ENCODE data around the gene KIF16B. TPM values are rescaled to one million over a fixed set of nuclear protein-coding genes. Genes with fewer than 3 reads are reported as not detected.
A peak's percentile ranks its signal among the peaks of the same experiment; 100 is the strongest.

The KIF16B gene
- total RNA-seq, 4 donors from 2014 or later: 22.2 to 59.2 (median 31.4) TPM

DNA sequence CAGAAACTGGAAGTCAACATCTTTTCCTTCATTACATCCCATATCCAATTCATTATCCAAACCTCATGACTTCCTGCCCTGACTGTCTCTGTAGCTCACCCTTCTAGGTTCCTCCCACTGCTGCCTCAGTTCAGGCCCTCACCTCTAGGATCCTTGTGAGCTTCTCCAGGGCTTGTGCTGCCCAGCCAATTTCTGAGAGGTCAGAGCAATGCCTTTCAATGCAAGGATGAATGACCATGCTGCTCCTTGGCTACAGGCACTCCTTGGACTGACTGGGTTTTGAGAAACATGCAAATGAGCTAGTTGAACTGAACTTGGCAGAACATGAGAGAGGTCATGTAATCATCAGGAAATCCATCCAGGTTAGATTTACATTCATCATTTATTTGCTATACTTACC is 173.4 kb downstream of the KIF16B start:
- TF ChIP-seq POLR2A (IDR thresholded peaks at IDR 0.05): no peak
- TF ChIP-seq, protein P1, sequence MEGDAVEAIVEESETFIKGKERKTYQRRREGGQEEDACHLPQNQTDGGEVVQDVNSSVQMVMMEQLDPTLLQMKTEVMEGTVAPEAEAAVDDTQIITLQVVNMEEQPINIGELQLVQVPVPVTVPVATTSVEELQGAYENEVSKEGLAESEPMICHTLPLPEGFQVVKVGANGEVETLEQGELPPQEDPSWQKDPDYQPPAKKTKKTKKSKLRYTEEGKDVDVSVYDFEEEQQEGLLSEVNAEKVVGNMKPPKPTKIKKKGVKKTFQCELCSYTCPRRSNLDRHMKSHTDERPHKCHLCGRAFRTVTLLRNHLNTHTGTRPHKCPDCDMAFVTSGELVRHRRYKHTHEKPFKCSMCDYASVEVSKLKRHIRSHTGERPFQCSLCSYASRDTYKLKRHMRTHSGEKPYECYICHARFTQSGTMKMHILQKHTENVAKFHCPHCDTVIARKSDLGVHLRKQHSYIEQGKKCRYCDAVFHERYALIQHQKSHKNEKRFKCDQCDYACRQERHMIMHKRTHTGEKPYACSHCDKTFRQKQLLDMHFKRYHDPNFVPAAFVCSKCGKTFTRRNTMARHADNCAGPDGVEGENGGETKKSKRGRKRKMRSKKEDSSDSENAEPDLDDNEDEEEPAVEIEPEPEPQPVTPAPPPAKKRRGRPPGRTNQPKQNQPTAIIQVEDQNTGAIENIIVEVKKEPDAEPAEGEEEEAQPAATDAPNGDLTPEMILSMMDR (IDR thresholded peaks at IDR 0.05): no peak
- intact Hi-C loops (cut with DNase I; ENCODE audit: low total_unique reads): loop anchor here (5.0 kb wide), 1 partner anchor 638 kb away; no protein-coding TSS in a partner anchor
- H3K4me3 ChIP-seq (ENCODE audit: low read depth, poor library complexity, severe bottlenecking): no peak overlapping the region
- DNase-seq (ENCODE audit: low spot score in 2 of 2): no peak

DNA sequence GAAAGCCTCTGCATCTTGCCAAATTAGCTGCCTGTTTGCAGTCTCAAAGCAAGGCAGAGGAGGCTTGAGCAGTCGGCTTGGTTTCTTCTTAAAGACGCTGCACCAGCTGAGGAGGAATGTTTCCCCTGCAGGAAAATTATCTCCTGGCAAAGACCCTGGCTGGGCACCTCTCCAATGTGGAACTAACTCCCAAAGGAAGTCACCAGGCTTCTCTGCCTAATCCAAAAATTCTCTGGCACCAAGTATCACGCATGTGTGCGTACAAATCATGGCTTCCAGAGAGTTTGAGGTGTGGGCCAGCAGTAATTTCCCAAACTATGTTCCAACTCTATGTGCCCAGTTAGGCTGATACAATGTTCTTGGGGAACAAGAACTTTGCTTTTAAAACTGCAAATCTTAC is 176.2 kb downstream of the KIF16B start:
- TF ChIP-seq, protein P1 (IDR thresholded peaks at IDR 0.05): no peak
- TF ChIP-seq POLR2A (IDR thresholded peaks at IDR 0.05): no peak
- peak in 1 of 2 donors; percentile 26 for DNase-seq (ENCODE audit: low spot score in 2 of 2)
- 13 to 14% methylated on average over 4 of the region's 4 CpGs for WGBS, 2 donors
- H3K4me3 ChIP-seq (ENCODE audit: low read depth, poor library complexity, severe bottlenecking): no peak overlapping the region
- intact Hi-C loops (cut with DNase I; ENCODE audit: low total_unique reads): loop anchor here (5.0 kb wide), 1 partner anchor 640 kb away; no protein-coding TSS in a partner anchor

DNA sequence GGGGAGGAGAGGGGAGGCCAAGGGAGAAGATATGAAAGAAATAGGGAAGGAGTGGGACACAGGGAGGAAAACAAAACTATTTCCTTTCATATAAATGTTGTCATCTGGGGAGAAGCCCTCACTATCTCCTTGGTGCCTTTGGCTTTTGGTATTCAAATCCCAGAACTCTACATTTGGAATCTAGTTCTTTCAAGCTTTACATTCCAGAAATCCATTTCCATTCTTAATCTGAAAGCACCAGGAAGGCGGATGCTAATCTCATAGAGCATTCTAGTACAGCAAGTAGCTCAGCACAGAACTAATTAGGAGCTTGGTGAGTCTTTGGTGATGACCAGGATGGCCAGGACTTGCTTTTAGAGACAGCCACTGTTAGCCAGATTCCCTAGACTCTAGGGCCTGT is 177.9 kb downstream of the KIF16B start:
- intact Hi-C loops (cut with DNase I; ENCODE audit: low total_unique reads): loop anchor here (5.0 kb wide), 1 partner anchor 642 kb away; no protein-coding TSS in a partner anchor

DNA sequence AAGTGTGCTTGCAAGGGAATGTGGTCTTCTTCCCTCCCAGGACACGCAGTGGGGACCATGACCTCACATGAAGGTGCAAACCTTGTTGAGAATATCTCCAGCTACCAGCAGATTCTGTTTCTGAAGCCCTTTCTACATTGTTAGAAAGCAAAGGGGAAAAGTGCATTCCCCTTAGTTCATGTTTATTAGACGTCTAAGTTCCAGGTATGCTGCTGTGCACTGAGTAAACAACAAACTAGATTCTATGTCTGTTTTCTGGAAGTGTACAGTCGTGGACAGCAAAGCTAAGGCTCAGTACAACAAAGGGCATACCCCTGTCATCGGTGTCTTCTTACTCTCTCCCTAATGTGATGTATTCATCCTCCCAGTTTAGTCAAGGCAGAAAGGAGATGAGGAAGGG is 178.5 kb downstream of the KIF16B start:
- intact Hi-C loops (cut with DNase I; ENCODE audit: low total_unique reads): loop anchor here (5.0 kb wide), 1 partner anchor 643 kb away; no protein-coding TSS in a partner anchor
- TF ChIP-seq, protein P1 (IDR thresholded peaks at IDR 0.05): no peak
- no peak for TF ChIP-seq POLR2A (IDR thresholded peaks at IDR 0.05)
- DNase-seq (ENCODE audit: low spot score in 2 of 2): no peak
- 70 to 95% methylated on average over 4 of the region's 4 CpGs for WGBS, 2 donors
- H3K4me3 ChIP-seq (ENCODE audit: low read depth, poor library complexity, severe bottlenecking): no peak overlapping the region

More for the DNA sequence above, 177.9 kb downstream of the KIF16B start:
- H3K4me3 ChIP-seq (ENCODE audit: low read depth, poor library complexity, severe bottlenecking): no peak overlapping the region
- 96 to 100% methylated on average over 1 of the region's 1 CpG for WGBS, 2 donors
- DNase-seq (ENCODE audit: low spot score in 2 of 2): no peak
- TF ChIP-seq, protein P1 (IDR thresholded peaks at IDR 0.05): no peak
- no peak for TF ChIP-seq POLR2A (IDR thresholded peaks at IDR 0.05)

DNA sequence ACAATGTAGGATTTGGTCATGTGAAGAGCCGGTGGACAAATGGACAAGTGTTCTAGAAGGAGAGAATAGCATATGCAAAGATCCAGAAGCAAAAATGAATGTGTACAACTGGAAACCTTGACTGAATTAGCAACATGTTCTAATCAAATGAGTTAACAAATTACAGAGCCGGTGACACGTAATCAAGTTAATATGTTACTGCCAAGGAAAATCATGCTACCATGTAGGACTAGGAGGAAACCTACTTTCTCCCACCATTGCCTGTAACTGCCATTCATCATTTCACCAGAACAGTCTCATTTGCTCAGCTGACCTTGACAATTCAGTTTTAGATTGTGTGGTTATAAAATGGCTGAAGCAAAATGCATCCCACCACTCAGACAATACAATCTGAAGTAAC is 179.4 kb downstream of the KIF16B start:
- WGBS, 2 donors: 63 to 95% methylated on average over 3 of the region's 3 CpGs
- DNase-seq (ENCODE audit: low spot score in 2 of 2): no peak
- no peak for TF ChIP-seq POLR2A (IDR thresholded peaks at IDR 0.05)
- TF ChIP-seq, protein P1 (IDR thresholded peaks at IDR 0.05): no peak
- intact Hi-C loops (cut with DNase I; ENCODE audit: low total_unique reads): no loop called here
- H3K4me3 ChIP-seq (ENCODE audit: low read depth, poor library complexity, severe bottlenecking): no peak overlapping the region

DNA sequence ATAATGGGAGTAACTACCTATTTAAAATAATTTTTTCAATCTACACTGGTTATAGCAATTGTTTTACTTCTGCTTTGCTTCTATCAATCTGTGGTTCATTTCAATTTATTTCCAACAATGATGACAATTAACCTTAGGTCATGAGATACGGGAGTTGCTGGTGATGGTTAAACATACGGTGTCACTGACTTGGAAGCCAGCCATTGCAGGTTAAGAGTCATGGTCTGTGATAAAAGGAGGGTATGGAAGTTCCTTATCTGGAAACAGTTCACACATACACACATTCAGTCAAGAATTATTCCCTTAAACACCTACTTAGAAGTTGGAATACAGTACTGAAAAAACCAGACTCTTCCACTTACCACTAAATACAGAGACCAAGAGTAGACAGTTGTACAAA is 180.0 kb downstream of the KIF16B start:
- TF ChIP-seq, protein P1 (IDR thresholded peaks at IDR 0.05): no peak
- TF ChIP-seq POLR2A (IDR thresholded peaks at IDR 0.05): no peak
- WGBS, 2 donors: 69 to 74% methylated on average over 2 of the region's 2 CpGs
- intact Hi-C loops (cut with DNase I; ENCODE audit: low total_unique reads): no loop called here
- DNase-seq (ENCODE audit: low spot score in 2 of 2): no peak
- H3K4me3 ChIP-seq (ENCODE audit: low read depth, poor library complexity, severe bottlenecking): no peak overlapping the region

All from lower leg skin (tissue), 4 donors.